Fibroblast of the conjunctiva (primary cell): ENCODE results near the gene NUMA1.

ENCODE experiments used
- DNase-seq: peaks from one replicate; pipeline ENCODE4 v3.0.0-alpha.2; 2010; ENCODE audit warnings: low read depth

The NUMA1 gene

GRCh38 chr11:72100462-72100861 is 20.1 kb upstream of the NUMA1 start:
- DNase-seq, result no peak

GRCh38 chr11:72100009-72100408 is 19.7 kb upstream of the NUMA1 start:
- no peak for DNase-seq

GRCh38 chr11:72098741-72099140 is 18.4 kb upstream of the NUMA1 start:
- DNase-seq, result no peak

GRCh38 chr11:72091292-72091691 is 10.9 kb upstream of the NUMA1 start:
- peak; percentile 57 for DNase-seq

GRCh38 chr11:72088076-72088808 is 7.9 kb upstream of the NUMA1 start:
- no peak for DNase-seq

- DNase-seq, result no peak
Observed at GRCh38 chr11:72085621-72086351, 5.4 kb upstream of the NUMA1 start.

GRCh38 chr11:72084965-72085364 is 4.6 kb upstream of the NUMA1 start:
- no peak for DNase-seq

GRCh38 chr11:72084076-72084475 is 3.7 kb upstream of the NUMA1 start:
- no peak for DNase-seq

- DNase-seq, result no peak
Observed at GRCh38 chr11:72083414-72083813, 3.1 kb upstream of the NUMA1 start.

- no peak for DNase-seq
Observed at GRCh38 chr11:72081821-72082453, 1.6 kb upstream of the NUMA1 start.

GRCh38 chr11:72081184-72081644 is 872 bp upstream of the NUMA1 start:
- DNase-seq, result no peak

- no peak for DNase-seq
Observed at GRCh38 chr11:72079819-72080325, 470 bp downstream of the NUMA1 start.

GRCh38 chr11:72078477-72078876 is 1.9 kb downstream of the NUMA1 start:
- DNase-seq, result no peak

- no peak for DNase-seq
Observed at GRCh38 chr11:72075756-72076155, 4.6 kb downstream of the NUMA1 start.

GRCh38 chr11:72075109-72075508 is 5.2 kb downstream of the NUMA1 start:
- DNase-seq, result no peak

GRCh38 chr11:72072348-72072747 is 8.0 kb downstream of the NUMA1 start:
- peak; percentile 48 for DNase-seq

- DNase-seq, result no peak
Observed at GRCh38 chr11:72070491-72070890, 9.9 kb downstream of the NUMA1 start.

- DNase-seq, result peak; percentile 82
Observed at GRCh38 chr11:72069787-72070251, 10.5 kb downstream of the NUMA1 start.

- no peak for DNase-seq
Observed at GRCh38 chr11:72069200-72069599, 11.1 kb downstream of the NUMA1 start.

- DNase-seq, result no peak
Observed at GRCh38 chr11:72067676-72068075, 12.7 kb downstream of the NUMA1 start.

- no peak for DNase-seq
Observed at GRCh38 chr11:72067266-72067665, 13.1 kb downstream of the NUMA1 start.

GRCh38 chr11:72066855-72067254 is 13.5 kb downstream of the NUMA1 start:
- no peak for DNase-seq
